IMR-90 (cell line): ENCODE results near the gene AVPI1. TPM values are rescaled to one million over a fixed set of nuclear protein-coding genes. Genes with fewer than 3 reads are reported as not detected.

Source experiments
- ATAC-seq: fragments of 200-7000 bp; cut with Tn5 transposase; 2 replicates; pipeline ENCODE4 v1.9.1; 2020; ENCODE audit warnings: low read depth, mild to moderate bottlenecking, moderate library complexity
- BruUV-seq: library from RNA; stranded (reverse); fragments of 400-500 nt; replicated peaks from 2 replicates; lab custom pipeline; 2021; lab: Mats Ljungman, UMichigan
- CTCF ChIA-PET: fragments of 300-600 bp; formaldehyde crosslinking; extraction: SDS; loops from one replicate; lab custom pipeline; 2021; ENCODE audit warnings: antibody characterized with exemption; lab: Yijun Ruan, JAX
- POLR2A ChIA-PET: fragments of 300-600 bp; sonication (Branson Sonifier 250); formaldehyde crosslinking; loops from one replicate; lab custom pipeline; 2022; ENCODE audit warnings: antibody characterized with exemption; ENCODE audit not compliant: unreplicated experiment; lab: Charles Lee
- DNase-seq: peaks from one replicate; pipeline ENCODE4 v3.0.0; 2013
- H2AFZ ChIP-seq: replicated peaks from 2 replicates; pipeline ENCODE3; 2013; ENCODE audit warnings: low read length, mild to moderate bottlenecking; ENCODE audit not compliant: poor library complexity
- H2AK5ac ChIP-seq: 2 replicates; pipeline ENCODE4 v1.6.1; 2013; ENCODE audit warnings: low read depth, low read length, inconsistent platforms
- H2AK9ac ChIP-seq: replicated peaks from 2 replicates; pipeline ENCODE3; 2013; ENCODE audit warnings: mild to moderate bottlenecking, low read depth, low read length, moderate library complexity; ENCODE audit not compliant: poor library complexity
- H2BK120ac ChIP-seq: 2 replicates; pipeline ENCODE4 v1.6.1; 2013; ENCODE audit warnings: low read depth, low read length, inconsistent platforms
- H2BK15ac ChIP-seq: 3 replicates; pipeline ENCODE4 v1.6.1; 2013; ENCODE audit warnings: low read depth, low read length, inconsistent platforms
- H2BK20ac ChIP-seq: 2 replicates; pipeline ENCODE4 v1.6.1; 2013; ENCODE audit warnings: low read depth, mild to moderate bottlenecking, inconsistent platforms, low read length, moderate library complexity
- H2BK5ac ChIP-seq: 2 replicates; pipeline ENCODE4 v1.6.1; 2013; ENCODE audit warnings: mild to moderate bottlenecking, low read depth, low read length, inconsistent platforms; ENCODE audit not compliant: poor library complexity, severe bottlenecking
- H3K14ac ChIP-seq: replicated peaks from 2 replicates; pipeline ENCODE4 v1.6.1; 2013; ENCODE audit warnings: low read depth, low read length, inconsistent platforms
- H3K18ac ChIP-seq: 2 replicates; pipeline ENCODE4 v1.6.1; 2013; ENCODE audit warnings: low read depth, low read length, control low read depth
- H3K23ac ChIP-seq: 2 replicates; pipeline ENCODE4 v1.6.1; 2013; ENCODE audit warnings: low read depth, low read length, inconsistent platforms
- H3K27ac ChIP-seq: 2 replicates; pipeline ENCODE4 v1.5.1; 2013; ENCODE audit warnings: mild to moderate bottlenecking, control low read depth, low read length; ENCODE audit not compliant: insufficient read depth
- H3K27me3 ChIP-seq: 2 replicates; pipeline ENCODE4 v1.6.1; 2013; ENCODE audit warnings: low read length; ENCODE audit not compliant: control insufficient read depth, insufficient read depth
- H3K36me3 ChIP-seq: 2 replicates; pipeline ENCODE4 v1.6.1; 2013; ENCODE audit warnings: low read length, mixed read lengths; ENCODE audit not compliant: control insufficient read depth, insufficient read depth
- H3K4ac ChIP-seq: 2 replicates; pipeline ENCODE4 v1.6.1; 2013; ENCODE audit warnings: low read depth, low read length, inconsistent platforms
- H3K4me1 ChIP-seq: 2 replicates; pipeline ENCODE4 v1.6.1; 2013; ENCODE audit warnings: low read length, mixed read lengths; ENCODE audit not compliant: control insufficient read depth, insufficient read depth
- H3K4me2 ChIP-seq: 2 replicates; pipeline ENCODE4 v1.6.1; 2013; ENCODE audit warnings: low read depth, mild to moderate bottlenecking, control low read depth, low read length, moderate library complexity
- H3K4me3 ChIP-seq: 2 replicates; pipeline ENCODE4 v1.5.1; 2013; ENCODE audit warnings: low read depth, mild to moderate bottlenecking, control low read depth, low read length, moderate library complexity; ENCODE audit not compliant: insufficient read depth
- H3K56ac ChIP-seq: 2 replicates; pipeline ENCODE4 v1.6.1; 2013; ENCODE audit warnings: low read length, inconsistent platforms; ENCODE audit not compliant: insufficient read depth; ENCODE audit errors: extremely low read depth
- H3K79me1 ChIP-seq, 2 experiments: 2 replicates each; pipeline ENCODE4 v1.6.1; 2013; ENCODE audit warnings: low read length in 2 of 2, inconsistent platforms in 1 of 2, low read depth in 1 of 2
- H3K9ac ChIP-seq: 2 replicates; pipeline ENCODE4 v1.6.1; 2013; ENCODE audit warnings: low read depth, low read length, control low read depth
- H3K9me1 ChIP-seq: 2 replicates; pipeline ENCODE4 v1.6.1; 2013; ENCODE audit warnings: low read length, inconsistent platforms; ENCODE audit not compliant: insufficient read depth
- H3K9me3 ChIP-seq: 2 replicates; pipeline ENCODE4 v1.6.1; 2013; ENCODE audit warnings: low read length; ENCODE audit not compliant: control insufficient read depth, insufficient read depth
- H4K20me1 ChIP-seq: 2 replicates; pipeline ENCODE4 v1.6.1; 2013; ENCODE audit warnings: low read length, inconsistent platforms; ENCODE audit not compliant: insufficient read depth
- H4K5ac ChIP-seq: 2 replicates; pipeline ENCODE4 v1.6.1; 2013; ENCODE audit warnings: mild to moderate bottlenecking, low read depth, low read length, control low read depth
- H4K8ac ChIP-seq, 2 experiments: 2 replicates each; pipeline ENCODE4 v1.6.1; 2013; ENCODE audit warnings: low read depth in 2 of 2, low read length in 2 of 2, control low read depth in 1 of 2, inconsistent platforms in 1 of 2
- H4K91ac ChIP-seq: 2 replicates; pipeline ENCODE4 v1.6.1; 2013; ENCODE audit warnings: low read depth, low read length, inconsistent platforms; ENCODE audit not compliant: insufficient read depth
- BHLHE40 ChIP-seq: fragments of 150-350 bp; IDR thresholded peaks from 2 replicates; pipeline ENCODE4 v1.6.1; 2016; ENCODE audit warnings: mild to moderate bottlenecking, low read depth, low read length
- CHD1 ChIP-seq: IDR thresholded peaks from 2 replicates; pipeline ENCODE4 v1.6.1; 2012; ENCODE audit warnings: low read depth, low read length, improper control_type of control experiment
- FOS ChIP-seq: fragments of 150-350 bp; IDR thresholded peaks from 2 replicates; pipeline ENCODE4 v1.6.1; 2016; ENCODE audit warnings: low read depth, low read length
- MAFK ChIP-seq: IDR thresholded peaks from 2 replicates; pipeline ENCODE4 v1.6.1; 2012; ENCODE audit warnings: low read depth, low read length, improper control_type of control experiment
- MAZ ChIP-seq: IDR thresholded peaks from 2 replicates; pipeline ENCODE4 v1.6.1; 2012; ENCODE audit warnings: low read depth, mild to moderate bottlenecking, low read length, improper control_type of control experiment, moderate library complexity, borderline replicate concordance
- MXI1 ChIP-seq: IDR thresholded peaks from 2 replicates; pipeline ENCODE4 v1.6.1; 2012; ENCODE audit warnings: low read depth, mild to moderate bottlenecking, low read length, moderate library complexity, borderline replicate concordance
- NFE2L2 ChIP-seq: fragments of 150-350 bp; IDR thresholded peaks from 2 replicates; pipeline ENCODE4 v1.6.1; 2016; ENCODE audit warnings: low read depth, mild to moderate bottlenecking, low read length
- RAD21 ChIP-seq: IDR thresholded peaks from 2 replicates; pipeline ENCODE4 v1.6.1; 2012; ENCODE audit warnings: low read length, improper control_type of control experiment
- USF2 ChIP-seq: fragments of 150-350 bp; IDR thresholded peaks from 2 replicates; pipeline ENCODE4 v1.6.1; 2017; ENCODE audit warnings: mild to moderate bottlenecking, antibody characterized with exemption, low read length, low read depth
- WGBS, 2 experiments: methylation state at CpG; one replicate each; pipeline versions ENCODE4 v1.1.5 to v1.1.7; 2013; ENCODE audit warnings: missing lambda C conversion rate in 2 of 2; ENCODE audit not compliant: insufficient read length in 1 of 2; ENCODE audit errors: extremely low coverage in 2 of 2; 5-methylcytosine and 5-hydroxymethylcytosine counted together
- dilution Hi-C: fragments of 300-500 bp; cut with HindIII; formaldehyde crosslinking; loops from one replicate; pipeline ENCODE4 v1.14.3; 2018; ENCODE audit warnings: low sequenced_read_pairs; ENCODE audit not compliant: unreplicated experiment
- in situ Hi-C: fragments of 300-500 bp; cut with MboI; formaldehyde crosslinking; loops from 3 replicates; pipeline ENCODE4 v1.14.3; 2019; ENCODE audit warnings: low sequenced_read_pairs, inconsistent platforms, mixed read lengths
- intact Hi-C: fragments of 100-400 bp; cut with micrococcal nuclease; formaldehyde crosslinking; loops from 2 replicates; pipeline ENCODE4 v1.10.0; 2022
- polyA plus RNA-seq, 3 experiments: library from polyadenylated mRNA; depleted of rRNA; stranded (reverse); fragments of >200 nt; gene quantifications; 2 replicates each; pipeline ENCODE4 v1.2.3, GENCODE V29; 2012; ENCODE audit warnings: low replicate concordance in 1 of 3
- total RNA-seq: library from RNA; depleted of rRNA; stranded (reverse); fragments of >200 nt; gene quantifications from 2 replicates; pipeline ENCODE4 v1.2.3, GENCODE V29; 2012

AVPI1 gene
- total and polyA plus RNA-seq, 2 of the 4 experiments (the other 2 are of a cell fraction): 26.7 to 29.8 TPM

- H3K14ac ChIP-seq: peak overlapping the region; percentile 10; the same call in 1 of the 2 replicates
- H2AFZ ChIP-seq: no peak overlapping the region
- WGBS, 2 experiments: no CpG with 5 or more reads among the region's 3 CpGs
- no peak overlapping the region for H3K9ac ChIP-seq
- peaks cover 19% of the 10 kb centered on the region for H3K4me1 ChIP-seq
- no peak overlapping the region for H2AK9ac ChIP-seq
- intact Hi-C loops (no loop called here), in situ Hi-C loops (no loop called here), dilution Hi-C loops (no loop called here)
- H4K91ac ChIP-seq: no peak overlapping the region
- no peaks in the 10 kb centered on the region for H3K27me3 ChIP-seq
- ChIA-PET POLR2A (no interaction called here), CTCF (no interaction called here)
- H3K18ac ChIP-seq: peak overlapping the region; percentile 60; the same call in 1 of the 2 replicates
- peak overlapping the region; percentile 40 for H2BK5ac ChIP-seq
- no peak for DNase-seq
- peak overlapping the region; percentile 2; the same call in 1 of the 2 replicates for H2BK20ac ChIP-seq
- peak overlapping the region in 1 of 2 experiments; percentile 37; a peak in 2 of 4 replicates for H4K8ac ChIP-seq
- no peak overlapping the region for H2BK15ac ChIP-seq
- H3K4me3 ChIP-seq: no peak overlapping the region
- H4K5ac ChIP-seq: peak overlapping the region; percentile 83; the same call in 1 of the 2 replicates
- 0 out of 2 replicates have a peak overlapping the region, but pooled peaks have one; percentile 10 for H2AK5ac ChIP-seq
- no peak for ATAC-seq
- H2BK120ac ChIP-seq: peak overlapping the region; percentile 57
- H3K36me3 ChIP-seq: peaks cover 34% of the 10 kb centered on the region
- peaks cover 43 to 73% of the 10 kb centered on the region in 2 experiments for H3K79me1 ChIP-seq
- H4K20me1 ChIP-seq: peaks cover 11% of the 10 kb centered on the region; the same call in 1 of the 2 replicates
- no peak overlapping the region for H3K27ac ChIP-seq
- no TSS peak for BruUV-seq
- peaks cover 23% of the 10 kb centered on the region for H3K9me1 ChIP-seq
- H3K23ac ChIP-seq: no peak overlapping the region; the same call in 1 of the 2 replicates
- H3K4ac ChIP-seq: peak overlapping the region; percentile 81; the same call in 1 of the 2 replicates
- H3K4me2 ChIP-seq: no peak overlapping the region
- H3K9me3 ChIP-seq: no peaks in the 10 kb centered on the region
- no peak overlapping the region for H3K56ac ChIP-seq
- no peak for TF ChIP-seq USF2
- TF ChIP-seq CHD1: no peak
- TF ChIP-seq RAD21: no peak
- no peak for TF ChIP-seq NFE2L2
- no peak for TF ChIP-seq BHLHE40
- TF ChIP-seq FOS: no peak
- no peak for TF ChIP-seq MAFK
- no peak for TF ChIP-seq MXI1
- no peak for TF ChIP-seq MAZ
Observed at GRCh38 chr10:97651773-97652172, 35.3 kb downstream of the AVPI1 start.
